SK-N-SH (cell line): ENCODE data around the gene TANC2. TPM values are rescaled to one million over a fixed set of nuclear protein-coding genes. Genes with fewer than 3 reads are reported as not detected.
A peak's percentile ranks its signal among the peaks of the same experiment; 100 is the strongest.

ENCODE experiments used
- CTCF ChIA-PET: fragments of 300-600, 350-600 bp; formaldehyde crosslinking; extraction: SDS; loops from one replicate; lab custom pipeline; 2021; lab: Yijun Ruan, JAX
- POLR2A ChIA-PET: fragments of 350-600 bp; sonication (Branson Sonifier 250); formaldehyde crosslinking; extraction: SDS; loops from one replicate; lab custom pipeline; 2020; ENCODE audit warnings: antibody characterized with exemption, inconsistent platforms; lab: Yijun Ruan, JAX
- DNase-seq: peaks from one replicate; pipeline ENCODE4 v3.0.0; 2012
- H2AFZ ChIP-seq: fragments of 200-600 bp; sonication (generic); 2 replicates; pipeline ENCODE4 v1.8.1; 2016; ENCODE audit warnings: antibody characterized with exemption, mild to moderate bottlenecking, low read depth
- H3F3A ChIP-seq: fragments of 200-600 bp; sonication (generic); replicated peaks from 2 replicates; pipeline ENCODE3; 2016; ENCODE audit warnings: antibody characterized with exemption, mild to moderate bottlenecking; ENCODE audit not compliant: insufficient read depth
- H3K27ac ChIP-seq, 2 experiments: fragments of 200-500 bp in 1 of 2; fragments of 200-600 bp in 1 of 2; sonication (Bioruptor generic) in 1 of 2; sonication (generic), shearing (Covaris generic) in 1 of 2; 2 replicates each; pipeline versions ENCODE4 v1.5.1 to v1.6.1; 2014 to 2016; ENCODE audit warnings: low read depth in 2 of 2, inconsistent platforms in 1 of 2, low read length in 1 of 2, mild to moderate bottlenecking in 1 of 2, mixed read lengths in 1 of 2
- H3K27me3 ChIP-seq: fragments of 200-600 bp; sonication (generic), shearing (Covaris generic); 2 replicates; pipeline ENCODE4 v1.6.1; 2016; ENCODE audit warnings: mixed run types; ENCODE audit not compliant: insufficient read depth
- H3K36me3 ChIP-seq, 2 experiments: fragments of 200-500 bp in 1 of 2; fragments of 200-600 bp in 1 of 2; sonication (Bioruptor generic) in 1 of 2; sonication (generic) in 1 of 2; replicated peaks in 1 of 2; 2 replicates each; pipeline versions ENCODE3 to v1.5.1; 2014 to 2016; ENCODE audit warnings: low read length in 1 of 2, mild to moderate bottlenecking in 1 of 2; ENCODE audit not compliant: insufficient read depth in 2 of 2, control insufficient read depth in 1 of 2
- H3K4me1 ChIP-seq, 2 experiments: fragments of 200-500 bp in 1 of 2; fragments of 200-600 bp in 1 of 2; sonication (Bioruptor generic) in 1 of 2; sonication (generic), shearing (Covaris generic) in 1 of 2; 2 replicates each; pipeline versions ENCODE4 v1.5.1 to v1.6.1; 2014 to 2016; ENCODE audit warnings: low read depth in 1 of 2, low read length in 1 of 2, mixed run types in 1 of 2; ENCODE audit not compliant: insufficient read depth in 2 of 2, control insufficient read depth in 1 of 2
- H3K4me2 ChIP-seq: fragments of 200-600 bp; sonication (generic), shearing (Covaris generic); 2 replicates; pipeline ENCODE4 v1.6.1; 2017; ENCODE audit warnings: mixed run types
- H3K4me3 ChIP-seq, 2 experiments: fragments of 200-500 bp in 1 of 2; fragments of 200-600 bp in 1 of 2; sonication (Bioruptor generic) in 1 of 2; sonication (generic), shearing (Covaris generic) in 1 of 2; 2 replicates each; pipeline versions ENCODE4 v1.5.1 to v1.8.1; 2014 to 2016; ENCODE audit warnings: low read depth in 2 of 2, inconsistent platforms in 1 of 2, low read length in 1 of 2, mild to moderate bottlenecking in 1 of 2, mixed read lengths in 1 of 2, moderate library complexity in 1 of 2
- H3K79me2 ChIP-seq: fragments of 200-600 bp; sonication (generic); 2 replicates; pipeline ENCODE4 v1.8.1; 2017; ENCODE audit warnings: mild to moderate bottlenecking; ENCODE audit not compliant: insufficient read depth
- H3K9ac ChIP-seq: fragments of 200-600 bp; sonication (generic); 2 replicates; pipeline ENCODE4 v1.6.1; 2017; ENCODE audit warnings: mixed run types
- H3K9me2 ChIP-seq: fragments of 200-600 bp; sonication (generic); 2 replicates; pipeline ENCODE4 v1.6.1; 2017; ENCODE audit warnings: mixed run types
- H3K9me3 ChIP-seq: fragments of 200-600 bp; sonication (generic); 2 replicates; pipeline ENCODE4 v1.6.1; 2017; ENCODE audit warnings: mixed run types, mild to moderate bottlenecking, moderate library complexity
- H4K20me1 ChIP-seq: fragments of 200-600 bp; sonication (generic); 2 replicates; pipeline ENCODE4 v1.6.1; 2017; ENCODE audit warnings: mild to moderate bottlenecking, mixed run types; ENCODE audit not compliant: insufficient read depth
- CHD2 ChIP-seq: fragments of 150-350 bp; IDR thresholded peaks from 2 replicates; pipeline ENCODE4 v1.6.1; 2018; ENCODE audit warnings: low read length; ENCODE audit not compliant: partially characterized antibody
- EP300 ChIP-seq, 2 experiments: IDR thresholded peaks; 2 replicates each; pipeline versions ENCODE4 v1.4.0 to v1.6.1; 2012; ENCODE audit warnings: borderline replicate concordance in 1 of 2, low read depth in 1 of 2, low read length in 1 of 2
- FOXJ3 ChIP-seq: sonication (generic); formaldehyde crosslinking; IDR thresholded peaks from 2 replicates; pipeline ENCODE4 v1.5.1; 2020; ENCODE audit warnings: mild to moderate bottlenecking, missing genetic modification reagents
- FOXM1 ChIP-seq: IDR thresholded peaks from 2 replicates; pipeline ENCODE4 v1.4.0; 2012; ENCODE audit warnings: low read depth, mild to moderate bottlenecking
- GABPA ChIP-seq: IDR thresholded peaks from 2 replicates; pipeline ENCODE4 v1.4.0; 2012; ENCODE audit warnings: low read depth, mild to moderate bottlenecking
- GATA2 ChIP-seq: sonication (generic); formaldehyde crosslinking; IDR thresholded peaks from 2 replicates; pipeline ENCODE4 v1.5.0; 2020; ENCODE audit warnings: mild to moderate bottlenecking, missing genetic modification reagents
- IRF3 ChIP-seq: fragments of 150-350 bp; IDR thresholded peaks from 2 replicates; pipeline ENCODE4 v1.6.1; 2016; ENCODE audit warnings: mild to moderate bottlenecking, low read depth, low read length
- JUND ChIP-seq: IDR thresholded peaks from 2 replicates; pipeline ENCODE4 v1.4.0; 2012
- MXI1 ChIP-seq: IDR thresholded peaks from 2 replicates; pipeline ENCODE4 v1.6.1; 2012; ENCODE audit warnings: mild to moderate bottlenecking, low read depth, low read length, improper control_type of control experiment
- PBX3 ChIP-seq: IDR thresholded peaks from 2 replicates; pipeline ENCODE4; 2012
- REST ChIP-seq: IDR thresholded peaks from 2 replicates; pipeline ENCODE4 v1.6.1; 2012; ENCODE audit warnings: mild to moderate bottlenecking, low read depth, low read length, moderate library complexity
- RXRA ChIP-seq: IDR thresholded peaks from 2 replicates; pipeline ENCODE4 v1.4.0; 2012; ENCODE audit warnings: low read depth, mild to moderate bottlenecking, borderline replicate concordance
- SIN3A ChIP-seq: IDR thresholded peaks from 2 replicates; pipeline ENCODE4 v1.6.1; 2012; ENCODE audit warnings: low read depth, mild to moderate bottlenecking, low read length, moderate library complexity, borderline replicate concordance
- TAF1 ChIP-seq: IDR thresholded peaks from 2 replicates; pipeline ENCODE4 v1.6.1; 2012; ENCODE audit warnings: low read depth, mild to moderate bottlenecking, low read length, moderate library complexity, borderline replicate concordance
- TCF12 ChIP-seq: IDR thresholded peaks from 2 replicates; pipeline ENCODE4 v1.4.0; 2012
- YY1 ChIP-seq: IDR thresholded peaks from 2 replicates; pipeline ENCODE4 v1.4.0; 2012; ENCODE audit warnings: low read depth, mild to moderate bottlenecking
- ZBTB33 ChIP-seq: IDR thresholded peaks from 2 replicates; pipeline ENCODE4 v1.4.0; 2012; ENCODE audit warnings: low read depth, borderline replicate concordance
- whole genome bisulfite sequencing: methylation state at CpG from one replicate; pipeline ENCODE4 v1.1.6; 2017; ENCODE audit warnings: low lambda C conversion rate; 5-methylcytosine and 5-hydroxymethylcytosine counted together
- polyA plus RNA-seq, 3 experiments: library from polyadenylated mRNA; depleted of rRNA; stranded (reverse); fragments of >200 nt; gene quantifications; 2 replicates each; pipeline ENCODE4 v1.2.3, GENCODE V29; 2012
- TF ChIP-seq, protein P1 (sequence below): IDR thresholded peaks from 2 replicates; pipeline ENCODE4 v1.4.0; 2012; ENCODE audit warnings: low read depth, borderline replicate concordance
- TF ChIP-seq, protein P2 (sequence below): fragments of 200-600 bp; sonication (generic); IDR thresholded peaks from 2 replicates; pipeline ENCODE4 v1.6.1; 2017; ENCODE audit warnings: antibody characterized with exemption, mild to moderate bottlenecking, moderate library complexity
- TF ChIP-seq, protein P3 (sequence below): fragments of 150-350 bp; IDR thresholded peaks from 2 replicates; pipeline ENCODE4 v1.6.1; 2017; ENCODE audit warnings: antibody characterized with exemption, low read length, low read depth, borderline replicate concordance

TANC2 gene
- polyA plus RNA-seq, 1 of the 3 experiments (the other 2 are of a cell fraction) = 23.0 TPM

GRCh38 chr17:62968445-62968923 lies 2.4 kb downstream of the TANC2 start:
- Histone ChIP-seq H3K27ac (peak overlapping the region; percentile 51 to 92), H3K27me3 (no peaks in the 10 kb centered on the region), H3K4me3 (peak overlapping the region; percentile 77 to 90), H4K20me1 (peaks cover 31% of the 10 kb centered on the region), H3K4me1 (peaks cover 4 to 32% of the 10 kb centered on the region in 2 experiments; a peak in 3 of 4 replicates), H3K9me2 (no peaks in the 10 kb centered on the region), H3K79me2 (peaks cover 70% of the 10 kb centered on the region), H3K9me3 (no peaks in the 10 kb centered on the region), H3F3A (peaks cover 15% of the 10 kb centered on the region), H3K9ac (peak overlapping the region; percentile 80), H3K4me2 (peak overlapping the region; percentile 76), H3K36me3 (peaks cover 2 to 4% of the 10 kb centered on the region in 2 experiments), H2AFZ (no peak overlapping the region)
- CTCF ChIA-PET = interaction anchor here (0.6 to 5.1 kb wide), 46 partner anchors 9 to 439 kb away, joined by 3 to 61 read pairs (median 4); no protein-coding TSS in a partner anchor
- POLR2A ChIA-PET = interaction anchor here (1.5 kb wide), 1 partner anchor 264 kb away, joined by 3 read pairs; no protein-coding TSS in a partner anchor
- DNase-seq = peak; percentile 87
- 2% methylated on average over 3 of the region's 3 CpGs for WGBS
- TF ChIP-seq ZBTB33 (no peak), GABPA (no peak), MXI1 (no peak; the same call in 1 of the 2 replicates), EP300 (IDR thresholded peaks at IDR 0.05; ENCODE audit: borderline replicate concordance in 1 of 2, low read depth in 1 of 2, low read length in 1 of 2) (peak in 1 of 2 experiments; percentile 58; a peak in 1 of 4 replicates), GATA2 (CRISPR knock-in tag) (no peak), CHD2 (peak; percentile 63), FOXM1 (no peak), REST (no peak), FOXJ3 (CRISPR knock-in tag) (0 out of 2 replicates have a peak, but pooled peaks have one; percentile 15), IRF3 (no peak), RXRA (no peak; the same call in 1 of the 2 replicates), YY1 (peak; percentile 47; the same call in 1 of the 2 replicates), TCF12 (peak; percentile 58), SIN3A (peak; percentile 93), TAF1 (peak; percentile 80), PBX3 (peak; percentile 20; the same call in 1 of the 2 replicates), JUND (0 out of 2 replicates have a peak, but pooled peaks have one; percentile 5)
- TF ChIP-seq, protein P1, sequence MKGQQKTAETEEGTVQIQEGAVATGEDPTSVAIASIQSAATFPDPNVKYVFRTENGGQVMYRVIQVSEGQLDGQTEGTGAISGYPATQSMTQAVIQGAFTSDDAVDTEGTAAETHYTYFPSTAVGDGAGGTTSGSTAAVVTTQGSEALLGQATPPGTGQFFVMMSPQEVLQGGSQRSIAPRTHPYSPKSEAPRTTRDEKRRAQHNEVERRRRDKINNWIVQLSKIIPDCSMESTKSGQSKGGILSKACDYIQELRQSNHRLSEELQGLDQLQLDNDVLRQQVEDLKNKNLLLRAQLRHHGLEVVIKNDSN = no peak
- TF ChIP-seq, protein P2, sequence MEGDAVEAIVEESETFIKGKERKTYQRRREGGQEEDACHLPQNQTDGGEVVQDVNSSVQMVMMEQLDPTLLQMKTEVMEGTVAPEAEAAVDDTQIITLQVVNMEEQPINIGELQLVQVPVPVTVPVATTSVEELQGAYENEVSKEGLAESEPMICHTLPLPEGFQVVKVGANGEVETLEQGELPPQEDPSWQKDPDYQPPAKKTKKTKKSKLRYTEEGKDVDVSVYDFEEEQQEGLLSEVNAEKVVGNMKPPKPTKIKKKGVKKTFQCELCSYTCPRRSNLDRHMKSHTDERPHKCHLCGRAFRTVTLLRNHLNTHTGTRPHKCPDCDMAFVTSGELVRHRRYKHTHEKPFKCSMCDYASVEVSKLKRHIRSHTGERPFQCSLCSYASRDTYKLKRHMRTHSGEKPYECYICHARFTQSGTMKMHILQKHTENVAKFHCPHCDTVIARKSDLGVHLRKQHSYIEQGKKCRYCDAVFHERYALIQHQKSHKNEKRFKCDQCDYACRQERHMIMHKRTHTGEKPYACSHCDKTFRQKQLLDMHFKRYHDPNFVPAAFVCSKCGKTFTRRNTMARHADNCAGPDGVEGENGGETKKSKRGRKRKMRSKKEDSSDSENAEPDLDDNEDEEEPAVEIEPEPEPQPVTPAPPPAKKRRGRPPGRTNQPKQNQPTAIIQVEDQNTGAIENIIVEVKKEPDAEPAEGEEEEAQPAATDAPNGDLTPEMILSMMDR = peak; percentile 99
- TF ChIP-seq, protein P3, sequence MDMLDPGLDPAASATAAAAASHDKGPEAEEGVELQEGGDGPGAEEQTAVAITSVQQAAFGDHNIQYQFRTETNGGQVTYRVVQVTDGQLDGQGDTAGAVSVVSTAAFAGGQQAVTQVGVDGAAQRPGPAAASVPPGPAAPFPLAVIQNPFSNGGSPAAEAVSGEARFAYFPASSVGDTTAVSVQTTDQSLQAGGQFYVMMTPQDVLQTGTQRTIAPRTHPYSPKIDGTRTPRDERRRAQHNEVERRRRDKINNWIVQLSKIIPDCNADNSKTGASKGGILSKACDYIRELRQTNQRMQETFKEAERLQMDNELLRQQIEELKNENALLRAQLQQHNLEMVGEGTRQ = no peak
